ENCODE data around the gene PRDM2.

PRDM2 gene

GRCh38 chr1:13823126-13823880 is 123.3 kb downstream of the PRDM2 start:
- H3K27ac ChIP-seq (ENCODE audit: low read length) = no peak overlapping the region
- H3K79me2 ChIP-seq (ENCODE audit: low read length) = no peaks in the 10 kb centered on the region
- H3K27me3 ChIP-seq (replicated peaks; ENCODE audit: insufficient read depth, low read length) = no peaks in the 10 kb centered on the region
- H3F3A ChIP-seq (ENCODE audit: insufficient read depth, low read length) = no peaks in the 10 kb centered on the region
- no peaks in the 10 kb centered on the region for H3K4me1 ChIP-seq (ENCODE audit: low read length)
- no peak overlapping the region for H3K4me3 ChIP-seq (ENCODE audit: low read length)
- no peaks in the 10 kb centered on the region for H3K9me2 ChIP-seq (replicated peaks; ENCODE audit: insufficient read depth, low read length)
- H3K9me3 ChIP-seq (replicated peaks; ENCODE audit: insufficient read depth, low read length) = no peaks in the 10 kb centered on the region
- TF ChIP-seq EZH2 (optimal IDR thresholded peaks at IDR 0.05; ENCODE audit: low read depth, low read length) = no peak
- TF ChIP-seq CTCF (IDR thresholded peaks at IDR 0.05; ENCODE audit: low read length) = no peak
- no peak for TF ChIP-seq EZH2phosphoT487 (IDR thresholded peaks at IDR 0.05; ENCODE audit: low read length)
- H2AFZ ChIP-seq (ENCODE audit: low read length) = no peak overlapping the region
- H3K36me3 ChIP-seq (replicated peaks; ENCODE audit: insufficient read depth, low read length) = no peaks in the 10 kb centered on the region
- no peaks in the 10 kb centered on the region for H4K20me1 ChIP-seq (ENCODE audit: insufficient read depth, low read length)
- no peak for DNase-seq
- H3K9ac ChIP-seq (ENCODE audit: low read length) = no peak overlapping the region
- H3K4me2 ChIP-seq (ENCODE audit: low read depth, low read length) = no peak overlapping the region

GRCh38 chr1:13823936-13824335 is 123.9 kb downstream of the PRDM2 start:
- H3F3A ChIP-seq (ENCODE audit: insufficient read depth, low read length) = no peaks in the 10 kb centered on the region
- DNase-seq = no peak
- no peak overlapping the region for H3K9ac ChIP-seq (ENCODE audit: low read length)
- H3K9me3 ChIP-seq (replicated peaks; ENCODE audit: insufficient read depth, low read length) = no peaks in the 10 kb centered on the region
- H3K27me3 ChIP-seq (replicated peaks; ENCODE audit: insufficient read depth, low read length) = no peaks in the 10 kb centered on the region
- no peak overlapping the region for H3K4me2 ChIP-seq (ENCODE audit: low read depth, low read length)
- no peaks in the 10 kb centered on the region for H3K79me2 ChIP-seq (ENCODE audit: low read length)
- H3K4me1 ChIP-seq (ENCODE audit: low read length) = no peaks in the 10 kb centered on the region
- no peaks in the 10 kb centered on the region for H3K9me2 ChIP-seq (replicated peaks; ENCODE audit: insufficient read depth, low read length)
- no peaks in the 10 kb centered on the region for H4K20me1 ChIP-seq (ENCODE audit: insufficient read depth, low read length)
- H3K4me3 ChIP-seq (ENCODE audit: low read length) = no peak overlapping the region
- no peak overlapping the region for H3K27ac ChIP-seq (ENCODE audit: low read length)
- TF ChIP-seq EZH2phosphoT487 (IDR thresholded peaks at IDR 0.05; ENCODE audit: low read length) = no peak
- TF ChIP-seq CTCF (IDR thresholded peaks at IDR 0.05; ENCODE audit: low read length) = no peak
- no peak for TF ChIP-seq EZH2 (optimal IDR thresholded peaks at IDR 0.05; ENCODE audit: low read depth, low read length)
- no peak overlapping the region for H2AFZ ChIP-seq (ENCODE audit: low read length)
- no peaks in the 10 kb centered on the region for H3K36me3 ChIP-seq (replicated peaks; ENCODE audit: insufficient read depth, low read length)

GRCh38 chr1:13824626-13825025 is 124.6 kb downstream of the PRDM2 start:
- Histone ChIP-seq H4K20me1 (ENCODE audit: insufficient read depth, low read length) (no peaks in the 10 kb centered on the region), H3K36me3 (replicated peaks; ENCODE audit: insufficient read depth, low read length) (no peaks in the 10 kb centered on the region), H3K79me2 (ENCODE audit: low read length) (no peaks in the 10 kb centered on the region), H3K4me3 (ENCODE audit: low read length) (no peak overlapping the region), H3K4me1 (ENCODE audit: low read length) (no peaks in the 10 kb centered on the region), H3F3A (ENCODE audit: insufficient read depth, low read length) (no peaks in the 10 kb centered on the region), H3K27ac (ENCODE audit: low read length) (no peak overlapping the region), H2AFZ (ENCODE audit: low read length) (no peak overlapping the region), H3K9ac (ENCODE audit: low read length) (no peak overlapping the region), H3K27me3 (replicated peaks; ENCODE audit: insufficient read depth, low read length) (no peaks in the 10 kb centered on the region), H3K4me2 (ENCODE audit: low read depth, low read length) (no peak overlapping the region), H3K9me2 (replicated peaks; ENCODE audit: insufficient read depth, low read length) (no peaks in the 10 kb centered on the region), H3K9me3 (replicated peaks; ENCODE audit: insufficient read depth, low read length) (no peaks in the 10 kb centered on the region)
- TF ChIP-seq CTCF (IDR thresholded peaks at IDR 0.05; ENCODE audit: low read length) (no peak), EZH2phosphoT487 (IDR thresholded peaks at IDR 0.05; ENCODE audit: low read length) (no peak), EZH2 (optimal IDR thresholded peaks at IDR 0.05; ENCODE audit: low read depth, low read length) (no peak)
- DNase-seq = no peak
